Muscle of leg (tissue), 11 donors: ENCODE data around the gene HOXA13. TPM values are rescaled to one million over a fixed set of nuclear protein-coding genes. Genes with fewer than 3 reads are reported as not detected.

Source experiments
- DNase-seq: peaks from one replicate; pipeline ENCODE4 v3.0.0; 2013
- H3K27ac ChIP-seq: one replicate; pipeline ENCODE4 v1.5.1; 2013; ENCODE audit warnings: mild to moderate bottlenecking, low read length, control low read depth
- H3K27me3 ChIP-seq: one replicate; pipeline ENCODE4 v1.6.1; 2013; ENCODE audit warnings: low read length; ENCODE audit not compliant: control insufficient read depth, insufficient read depth
- H3K36me3 ChIP-seq: one replicate; pipeline ENCODE4 v1.6.1; 2013; ENCODE audit warnings: low read length; ENCODE audit not compliant: control insufficient read depth, insufficient read depth
- H3K4me1 ChIP-seq: one replicate; pipeline ENCODE4 v1.6.1; 2013; ENCODE audit warnings: low read length; ENCODE audit not compliant: control insufficient read depth, insufficient read depth
- H3K4me3 ChIP-seq: one replicate; pipeline ENCODE4 v1.5.1; 2013; ENCODE audit warnings: low read length, control low read depth
- H3K9me3 ChIP-seq: replicated peaks from 2 replicates; pipeline ENCODE4 v1.6.1; 2013; ENCODE audit warnings: low read depth, low read length; ENCODE audit not compliant: control insufficient read depth
- WGBS: methylation state at CpG from one replicate; pipeline ENCODE4 v1.1.5; 2013; ENCODE audit warnings: missing lambda C conversion rate; ENCODE audit not compliant: insufficient coverage; 5-methylcytosine and 5-hydroxymethylcytosine counted together
- polyA plus RNA-seq, 8 donors: library from polyadenylated mRNA; unstranded; fragments of 120-200 nt; gene quantifications; one replicate each; pipeline versions ENCODE4 v1.2.1 to v1.2.3, GENCODE V29; 2013; ENCODE audit warnings: inconsistent platforms in 1 of 8, low replicate concordance in 1 of 8; ENCODE audit not compliant: insufficient read length in 8 of 8, insufficient read depth in 1 of 8
- total RNA-seq: library from RNA; stranded (reverse); fragments of 120-200 nt; gene quantifications from one replicate; pipeline ENCODE4 v1.2.4, GENCODE V29; 2013

The HOXA13 gene
- total and polyA plus RNA-seq, 9 donors: 0.27 to 1.6 (median 0.48) TPM; not detected in 2

DNA sequence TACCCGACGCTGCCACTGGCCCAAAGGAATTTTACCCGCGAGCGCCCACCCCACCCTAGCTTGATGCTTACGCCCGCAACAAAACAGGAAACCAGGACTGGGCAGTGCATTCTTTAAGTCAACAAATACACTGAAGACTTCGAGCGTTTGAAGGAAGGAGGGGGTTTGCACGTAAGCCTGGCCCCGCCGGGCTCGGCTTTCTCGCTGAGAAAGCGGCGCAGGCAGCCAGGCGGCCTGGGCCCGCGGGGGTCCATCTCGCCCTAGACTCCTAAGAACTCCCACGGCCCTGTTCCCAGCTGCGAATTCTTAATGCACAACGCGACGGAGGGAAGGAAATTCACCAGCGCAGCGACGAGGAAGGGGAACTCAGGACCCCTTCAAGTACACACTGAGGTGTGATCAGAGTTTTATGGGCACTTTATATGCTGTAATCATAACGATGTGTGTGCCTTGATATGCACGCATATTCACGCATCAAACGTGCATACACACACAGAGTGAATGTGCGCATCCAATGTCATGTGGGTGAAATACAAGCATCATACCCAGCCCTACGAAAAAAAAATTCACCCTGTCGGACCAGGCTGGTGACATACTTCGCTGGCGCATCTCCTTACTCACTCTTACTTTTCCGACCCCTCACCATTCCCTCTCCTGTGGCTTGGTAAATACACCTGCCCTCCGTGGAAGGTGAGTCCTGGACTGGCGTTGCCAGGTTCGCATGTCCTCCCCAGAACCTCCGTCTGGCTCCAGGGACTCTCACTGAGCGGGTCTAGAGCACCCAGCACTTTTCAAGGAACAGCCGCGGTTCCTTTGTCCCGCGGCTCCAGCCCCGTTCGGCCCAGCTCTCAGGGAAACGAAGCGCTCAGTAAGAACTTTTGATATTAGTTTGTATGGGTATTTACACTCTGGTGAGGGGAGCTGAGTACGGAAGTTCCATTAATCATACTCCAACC is 5.7 kb upstream of the HOXA13 start:
- Histone ChIP-seq H3K4me3 (no peak overlapping the region), H3K9me3 (no peaks in the 10 kb centered on the region), H3K4me1 (peaks cover 27% of the 10 kb centered on the region), H3K27ac (no peak overlapping the region), H3K36me3 (no peaks in the 10 kb centered on the region), H3K27me3 (peaks cover 92% of the 10 kb centered on the region)
- no peak for DNase-seq
- WGBS: 9% methylated on average over 23 of the region's 52 CpGs

DNA sequence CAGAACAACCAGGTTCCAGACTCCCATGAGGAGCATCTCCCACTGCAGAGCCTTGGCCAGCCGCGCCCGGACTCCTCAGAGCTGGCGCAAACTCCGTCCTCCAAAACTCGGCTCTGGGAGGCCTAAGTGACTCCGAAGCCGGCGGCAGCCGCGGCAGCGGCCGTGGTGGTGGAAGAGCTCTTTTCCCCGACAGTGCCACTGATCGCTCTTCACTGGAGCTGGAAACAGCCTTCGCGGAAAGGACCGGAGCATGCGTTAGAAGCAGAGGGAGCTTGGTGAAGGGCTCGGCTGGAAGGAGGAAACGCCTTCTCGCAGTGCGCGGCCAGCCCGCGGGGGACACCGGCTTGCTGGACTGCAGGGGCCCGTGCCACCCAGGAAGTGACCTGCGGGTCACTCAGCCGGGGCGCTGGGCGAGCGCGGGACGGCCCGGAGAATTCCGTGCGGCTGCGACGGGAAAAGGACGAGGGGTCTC is 5.0 kb upstream of the HOXA13 start:
- Histone ChIP-seq H3K9me3 (no peaks in the 10 kb centered on the region), H3K4me1 (peaks cover 29% of the 10 kb centered on the region), H3K27ac (no peak overlapping the region), H3K27me3 (peaks cover 91% of the 10 kb centered on the region), H3K4me3 (peak overlapping the region; percentile 1), H3K36me3 (no peaks in the 10 kb centered on the region)
- 4% methylated on average over 41 of the region's 41 CpGs for WGBS
- peak; percentile 49 for DNase-seq

DNA sequence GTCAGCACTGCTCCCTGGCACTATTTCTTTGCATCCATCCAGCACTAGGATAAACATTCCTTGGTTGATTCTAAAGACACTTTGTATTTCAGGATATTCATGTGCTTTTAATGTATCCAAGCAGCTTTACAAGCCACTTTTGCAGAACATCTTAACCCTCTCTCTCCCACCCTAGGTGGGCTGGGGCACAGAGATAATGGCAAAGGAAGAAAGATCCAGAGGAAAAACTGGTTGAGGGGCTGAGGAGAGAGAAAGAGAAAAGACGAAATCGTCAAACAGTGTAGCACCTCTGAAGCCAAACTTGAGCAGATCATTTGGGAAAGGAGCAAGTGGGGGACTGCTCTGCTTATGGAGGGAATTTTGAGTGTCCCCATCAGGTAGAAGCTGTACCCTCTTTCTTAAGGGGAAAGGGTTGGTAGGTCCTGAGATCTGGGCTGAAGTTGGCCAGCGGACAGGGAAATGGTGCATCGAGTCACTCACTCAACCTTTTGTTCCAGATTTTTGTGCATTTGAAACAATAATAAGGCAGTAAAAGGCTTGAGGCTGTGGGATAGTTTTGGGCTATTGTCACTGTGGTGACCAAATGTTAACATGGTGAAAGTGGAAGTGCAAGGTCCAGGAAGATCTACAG is 4.2 kb upstream of the HOXA13 start:
- peaks cover 31% of the 10 kb centered on the region for H3K4me1 ChIP-seq
- WGBS: 44% methylated on average over 2 of the region's 4 CpGs
- DNase-seq: no peak

DNA sequence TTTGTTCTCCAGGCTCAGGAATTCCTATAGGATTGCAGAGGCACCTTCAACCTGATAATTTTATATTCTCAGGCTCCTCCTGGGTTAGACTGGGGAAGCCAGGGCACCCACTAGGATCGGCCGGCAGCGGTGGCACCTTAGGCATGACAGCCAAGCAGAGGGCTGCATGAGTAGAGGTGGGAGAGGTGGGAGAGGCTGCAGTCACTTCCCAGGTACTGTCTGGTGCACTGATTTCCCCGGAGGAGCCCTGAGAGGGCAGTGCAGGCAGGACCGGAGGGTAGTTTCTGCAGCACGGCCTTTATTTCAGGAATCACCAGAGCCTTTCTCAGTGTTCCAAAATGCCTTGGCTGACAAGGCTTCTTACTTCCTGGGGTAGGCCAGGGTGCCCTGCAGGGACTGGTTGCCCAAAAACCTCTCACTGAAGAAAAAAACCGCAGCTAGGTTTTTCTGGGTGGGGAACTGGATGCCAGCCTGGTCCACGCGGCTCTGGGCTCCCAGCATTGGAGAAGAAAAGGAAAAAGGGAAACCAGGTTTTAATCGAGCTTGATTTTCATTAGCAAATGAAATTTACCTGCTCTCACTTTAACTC is 3.6 kb upstream of the HOXA13 start:
- DNase-seq: no peak
- H3K36me3 ChIP-seq: no peaks in the 10 kb centered on the region
- H3K4me3 ChIP-seq: no peak overlapping the region
- WGBS: 42% methylated on average over 9 of the region's 10 CpGs
- H3K27ac ChIP-seq: no peak overlapping the region
- H3K4me1 ChIP-seq: peaks cover 37% of the 10 kb centered on the region
- peaks cover 87% of the 10 kb centered on the region for H3K27me3 ChIP-seq
- H3K9me3 ChIP-seq: no peaks in the 10 kb centered on the region

More for the DNA sequence above, 4.2 kb upstream of the HOXA13 start:
- Histone ChIP-seq H3K4me3 (no peak overlapping the region), H3K9me3 (no peaks in the 10 kb centered on the region), H3K27ac (no peak overlapping the region), H3K27me3 (peaks cover 87% of the 10 kb centered on the region), H3K36me3 (no peaks in the 10 kb centered on the region)

DNA sequence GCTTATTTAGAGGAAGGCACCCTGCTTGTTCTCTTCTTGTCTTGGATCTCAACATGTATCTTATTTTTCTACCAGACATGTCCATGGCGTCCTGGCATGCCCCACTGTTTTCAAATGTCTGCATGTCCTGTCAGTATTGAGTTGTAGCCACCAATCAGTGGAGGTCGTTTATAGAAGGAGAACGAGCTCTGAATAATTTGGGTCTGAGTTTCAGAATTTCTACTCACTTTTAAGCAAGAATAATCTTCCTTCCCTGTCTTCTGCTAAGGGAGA is 2.9 kb upstream of the HOXA13 start:
- DNase-seq: no peak
- Histone ChIP-seq H3K4me3 (no peak overlapping the region), H3K9me3 (no peaks in the 10 kb centered on the region), H3K27me3 (peaks cover 87% of the 10 kb centered on the region), H3K4me1 (peaks cover 37% of the 10 kb centered on the region), H3K36me3 (no peaks in the 10 kb centered on the region), H3K27ac (no peak overlapping the region)
- no CpG with 5 or more reads among the region's 3 CpGs for WGBS

DNA sequence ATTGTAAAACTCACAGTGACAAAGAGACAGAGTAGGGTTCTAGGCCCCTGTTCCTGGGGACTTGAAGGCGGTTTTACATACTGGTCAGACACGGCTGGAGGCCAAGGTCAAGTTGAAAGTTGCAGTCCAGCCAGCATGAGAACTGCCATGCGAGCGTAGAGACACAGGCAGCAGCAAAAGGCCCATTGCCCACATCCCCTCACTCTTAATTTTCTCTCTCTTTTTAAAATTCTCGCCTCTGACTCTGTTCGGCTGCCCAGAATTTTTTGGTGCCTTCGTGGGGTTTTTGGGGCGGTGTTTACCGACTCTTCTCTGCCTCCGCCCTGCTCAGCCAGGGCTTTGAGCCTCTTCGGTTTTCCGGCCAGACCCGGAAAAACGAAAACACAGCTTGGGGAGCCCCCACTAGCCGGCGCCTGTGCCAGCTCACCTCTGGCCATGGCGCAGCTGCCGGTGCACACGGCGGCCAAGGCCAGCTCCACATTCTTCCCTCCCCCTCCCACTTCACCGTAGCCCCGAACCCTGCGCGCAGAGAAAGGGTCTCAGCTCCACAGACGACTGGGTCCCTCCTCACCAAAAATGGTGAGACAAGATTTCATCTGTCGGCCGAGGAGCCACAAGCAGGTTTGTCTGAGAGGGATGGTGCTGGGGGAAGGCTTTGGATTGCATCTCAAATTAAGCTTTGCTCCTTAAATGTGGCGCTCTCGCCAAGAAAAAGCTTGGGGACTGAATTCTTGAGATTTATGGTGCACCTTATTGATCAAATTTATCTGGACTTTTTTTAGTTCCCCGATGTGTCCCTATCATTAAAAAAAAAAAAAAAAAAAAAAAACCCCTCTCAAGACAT is 2.3 kb upstream of the HOXA13 start:
- Histone ChIP-seq H3K4me1 (peaks cover 37% of the 10 kb centered on the region), H3K27ac (no peak overlapping the region), H3K36me3 (no peaks in the 10 kb centered on the region), H3K27me3 (peaks cover 88% of the 10 kb centered on the region), H3K9me3 (no peaks in the 10 kb centered on the region), H3K4me3 (no peak overlapping the region)
- 26% methylated on average over 21 of the region's 30 CpGs for WGBS
- no peak for DNase-seq

DNA sequence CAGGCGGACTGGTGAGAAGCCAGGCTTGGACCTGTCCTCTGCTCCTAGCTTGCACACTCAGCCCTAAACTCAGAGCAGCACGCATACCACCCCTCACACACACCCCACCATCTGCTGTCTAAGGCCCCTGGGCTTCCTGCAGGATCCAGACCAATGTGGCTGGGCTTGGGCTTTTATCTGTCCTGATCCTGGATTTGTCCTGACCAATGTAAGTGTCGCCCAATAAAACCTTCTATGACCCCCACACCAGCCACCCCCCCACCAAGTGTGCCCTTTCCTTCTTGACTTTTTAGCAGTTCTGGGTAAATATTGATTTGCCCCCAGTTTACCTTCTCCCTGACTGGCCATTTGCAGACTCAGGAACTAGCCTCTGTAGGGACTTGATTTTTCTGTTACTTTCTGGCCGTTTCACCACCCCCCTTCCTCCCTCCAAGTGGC is 1.7 kb upstream of the HOXA13 start:
- Histone ChIP-seq H3K36me3 (no peaks in the 10 kb centered on the region), H3K4me1 (peaks cover 37% of the 10 kb centered on the region), H3K9me3 (no peaks in the 10 kb centered on the region), H3K27ac (no peak overlapping the region), H3K27me3 (peaks cover 87% of the 10 kb centered on the region), H3K4me3 (no peak overlapping the region)
- DNase-seq: no peak
- 24% methylated on average over 4 of the region's 4 CpGs for WGBS

DNA sequence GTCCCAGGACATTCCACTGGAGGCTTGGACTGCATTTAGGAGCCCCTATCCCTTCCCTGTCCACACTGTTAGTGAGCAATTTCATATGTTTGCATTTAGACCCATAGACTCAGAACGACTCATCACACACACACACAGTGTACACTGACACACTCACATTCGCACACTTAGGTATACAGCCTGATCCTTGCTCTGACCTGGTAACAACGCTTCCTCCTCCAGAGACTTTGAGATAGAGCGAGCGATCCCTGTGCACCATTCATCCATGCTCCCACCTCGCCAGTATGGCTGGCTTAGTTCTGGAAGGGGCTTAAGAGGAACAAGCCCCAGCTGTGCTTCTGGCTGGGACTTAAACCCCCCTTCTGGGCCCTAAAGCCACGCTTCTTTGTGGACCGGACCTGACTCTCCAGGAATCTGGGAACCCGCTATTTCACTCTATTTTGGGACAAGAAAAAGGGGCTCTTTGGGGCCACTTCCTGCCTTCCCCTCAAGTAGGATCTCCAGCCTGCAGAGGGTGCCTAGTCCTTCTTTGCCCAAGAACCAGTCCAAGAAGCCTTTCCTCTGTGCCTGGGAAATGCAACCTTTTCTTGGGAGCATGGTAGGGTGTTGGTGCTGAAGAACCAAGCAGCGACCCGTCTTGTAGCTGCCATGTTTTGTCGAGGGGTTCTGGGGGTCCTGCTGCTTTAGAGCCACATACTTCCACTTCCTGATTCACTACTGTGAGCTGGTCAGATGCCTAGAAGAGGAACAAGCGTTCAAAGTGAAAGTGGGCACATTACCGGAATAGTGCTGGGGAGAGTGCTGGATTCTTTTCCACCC is 1.1 kb upstream of the HOXA13 start:
- H3K4me3 ChIP-seq: peak overlapping the region; percentile 50

More for the DNA sequence above, 1.1 kb upstream of the HOXA13 start:
- no peaks in the 10 kb centered on the region for H3K9me3 ChIP-seq
- peaks cover 39% of the 10 kb centered on the region for H3K4me1 ChIP-seq
- WGBS: 23% methylated on average over 6 of the region's 14 CpGs
- peaks cover 82% of the 10 kb centered on the region for H3K27me3 ChIP-seq
- no peaks in the 10 kb centered on the region for H3K36me3 ChIP-seq
- DNase-seq: peak; percentile 56
- H3K27ac ChIP-seq: no peak overlapping the region
